ENCODE measurements around the gene OR4D2. TPM values are rescaled to one million over a fixed set of nuclear protein-coding genes. Genes with fewer than 3 reads are reported as not detected.
A peak's percentile ranks its signal among the peaks of the same experiment; 100 is the strongest.

Gene OR4D2
- total RNA-seq, 1 donor from 2014 or later, result not detected

GRCh38 chr17:58187675-58188074 is 20.9 kb downstream of the OR4D2 start:
- no peak overlapping the region for H3K27ac Mint-ChIP-seq (ENCODE audit: unreplicated experiment)
- Histone ChIP-seq H4K20me1 (ENCODE audit: insufficient read depth, low read length) (no peaks in the 10 kb centered on the region), H3K36me3 (ENCODE audit: insufficient read depth, low read length) (no peaks in the 10 kb centered on the region), H3K4me2 (ENCODE audit: low read length) (no peak overlapping the region), H3K4me3 (ENCODE audit: insufficient read depth, low read depth, low read length) (no peak overlapping the region), H3K9ac (ENCODE audit: low read length) (no peak overlapping the region), H3K4me1 (ENCODE audit: insufficient read depth, low read length) (peaks cover 16% of the 10 kb centered on the region), H3K9me3 (ENCODE audit: insufficient read depth, low read depth, low read length) (no peaks in the 10 kb centered on the region), H3K79me2 (ENCODE audit: insufficient read depth, low read length) (no peaks in the 10 kb centered on the region), H3K27me3 (ENCODE audit: insufficient read depth, low read length) (peaks cover 5% of the 10 kb centered on the region), H3K27ac (ENCODE audit: low read depth, low read length) (no peak overlapping the region), H2AFZ (ENCODE audit: low read depth, low read length) (no peak overlapping the region)
- TF ChIP-seq EZH2 (IDR thresholded peaks at IDR 0.05; ENCODE audit: insufficient read depth, low read length), result no peak
- TF ChIP-seq, protein P1, sequence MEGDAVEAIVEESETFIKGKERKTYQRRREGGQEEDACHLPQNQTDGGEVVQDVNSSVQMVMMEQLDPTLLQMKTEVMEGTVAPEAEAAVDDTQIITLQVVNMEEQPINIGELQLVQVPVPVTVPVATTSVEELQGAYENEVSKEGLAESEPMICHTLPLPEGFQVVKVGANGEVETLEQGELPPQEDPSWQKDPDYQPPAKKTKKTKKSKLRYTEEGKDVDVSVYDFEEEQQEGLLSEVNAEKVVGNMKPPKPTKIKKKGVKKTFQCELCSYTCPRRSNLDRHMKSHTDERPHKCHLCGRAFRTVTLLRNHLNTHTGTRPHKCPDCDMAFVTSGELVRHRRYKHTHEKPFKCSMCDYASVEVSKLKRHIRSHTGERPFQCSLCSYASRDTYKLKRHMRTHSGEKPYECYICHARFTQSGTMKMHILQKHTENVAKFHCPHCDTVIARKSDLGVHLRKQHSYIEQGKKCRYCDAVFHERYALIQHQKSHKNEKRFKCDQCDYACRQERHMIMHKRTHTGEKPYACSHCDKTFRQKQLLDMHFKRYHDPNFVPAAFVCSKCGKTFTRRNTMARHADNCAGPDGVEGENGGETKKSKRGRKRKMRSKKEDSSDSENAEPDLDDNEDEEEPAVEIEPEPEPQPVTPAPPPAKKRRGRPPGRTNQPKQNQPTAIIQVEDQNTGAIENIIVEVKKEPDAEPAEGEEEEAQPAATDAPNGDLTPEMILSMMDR (IDR thresholded peaks at IDR 0.05; ENCODE audit: insufficient read depth, low read depth, low read length), result no peak
- no peaks in the 10 kb centered on the region for H3K9me3 Mint-ChIP-seq (ENCODE audit: unreplicated experiment)
- peaks cover 39% of the 10 kb centered on the region for H3K27me3 Mint-ChIP-seq (ENCODE audit: low read depth, unreplicated experiment)
- H3K36me3 Mint-ChIP-seq (ENCODE audit: low read depth, unreplicated experiment), result no peaks in the 10 kb centered on the region
- H3K4me1 Mint-ChIP-seq (ENCODE audit: low read depth, unreplicated experiment), result no peaks in the 10 kb centered on the region
- no peak overlapping the region for H3K4me3 Mint-ChIP-seq (ENCODE audit: unreplicated experiment)
- FAIRE-seq (no peak), DNase-seq (ENCODE audit: low read depth) (no peak)

GRCh38 chr17:58189436-58190146 is 22.8 kb downstream of the OR4D2 start:
- H3K79me2 ChIP-seq (ENCODE audit: insufficient read depth, low read length), result no peaks in the 10 kb centered on the region
- Mint-ChIP-seq H3K9me3 (ENCODE audit: unreplicated experiment) (no peaks in the 10 kb centered on the region), H3K4me1 (ENCODE audit: low read depth, unreplicated experiment) (no peaks in the 10 kb centered on the region), H3K27me3 (ENCODE audit: low read depth, unreplicated experiment) (peaks cover 48% of the 10 kb centered on the region), H3K4me3 (ENCODE audit: unreplicated experiment) (no peak overlapping the region), H3K36me3 (ENCODE audit: low read depth, unreplicated experiment) (no peaks in the 10 kb centered on the region), H3K27ac (ENCODE audit: unreplicated experiment) (peak overlapping the region; percentile 47)
- H3K4me1 ChIP-seq (ENCODE audit: insufficient read depth, low read length), result peaks cover 11% of the 10 kb centered on the region
- peaks cover 5% of the 10 kb centered on the region for H3K27me3 ChIP-seq (ENCODE audit: insufficient read depth, low read length)
- H4K20me1 ChIP-seq (ENCODE audit: insufficient read depth, low read length), result no peaks in the 10 kb centered on the region
- peak overlapping the region; percentile 18 for H3K4me2 ChIP-seq (ENCODE audit: low read length)
- DNase-seq (ENCODE audit: low read depth) (peak; percentile 84), FAIRE-seq (peak; percentile 9)
- H3K4me3 ChIP-seq (ENCODE audit: insufficient read depth, low read depth, low read length), result no peak overlapping the region
- H3K36me3 ChIP-seq (ENCODE audit: insufficient read depth, low read length), result no peaks in the 10 kb centered on the region
- H3K9ac ChIP-seq (ENCODE audit: low read length), result no peak overlapping the region
- H3K27ac ChIP-seq (ENCODE audit: low read depth, low read length), result no peak overlapping the region
- H3K9me3 ChIP-seq (ENCODE audit: insufficient read depth, low read depth, low read length), result no peaks in the 10 kb centered on the region
- TF ChIP-seq, protein P1 (IDR thresholded peaks at IDR 0.05; ENCODE audit: insufficient read depth, low read depth, low read length), result no peak
- H2AFZ ChIP-seq (ENCODE audit: low read depth, low read length), result no peak overlapping the region

GRCh38 chr17:58191241-58191896 is 24.6 kb downstream of the OR4D2 start:
- Histone ChIP-seq H3K27ac (ENCODE audit: low read depth, low read length) (no peak overlapping the region), H3K79me2 (ENCODE audit: insufficient read depth, low read length) (no peaks in the 10 kb centered on the region), H3K4me3 (ENCODE audit: insufficient read depth, low read depth, low read length) (no peak overlapping the region), H2AFZ (ENCODE audit: low read depth, low read length) (no peak overlapping the region), H3K9ac (ENCODE audit: low read length) (no peak overlapping the region), H3K4me2 (ENCODE audit: low read length) (no peak overlapping the region), H3K36me3 (ENCODE audit: insufficient read depth, low read length) (no peaks in the 10 kb centered on the region), H3K27me3 (ENCODE audit: insufficient read depth, low read length) (peaks cover 8% of the 10 kb centered on the region), H3K4me1 (ENCODE audit: insufficient read depth, low read length) (peaks cover 10% of the 10 kb centered on the region), H3K9me3 (ENCODE audit: insufficient read depth, low read depth, low read length) (no peaks in the 10 kb centered on the region), H4K20me1 (ENCODE audit: insufficient read depth, low read length) (no peaks in the 10 kb centered on the region)
- FAIRE-seq (no peak), DNase-seq (ENCODE audit: low read depth) (no peak)
- Mint-ChIP-seq H3K27ac (ENCODE audit: unreplicated experiment) (no peak overlapping the region), H3K36me3 (ENCODE audit: low read depth, unreplicated experiment) (no peaks in the 10 kb centered on the region), H3K4me3 (ENCODE audit: unreplicated experiment) (no peak overlapping the region), H3K4me1 (ENCODE audit: low read depth, unreplicated experiment) (no peaks in the 10 kb centered on the region), H3K27me3 (ENCODE audit: low read depth, unreplicated experiment) (peaks cover 48% of the 10 kb centered on the region), H3K9me3 (ENCODE audit: unreplicated experiment) (peaks cover 1% of the 10 kb centered on the region)
- TF ChIP-seq, protein P1 (IDR thresholded peaks at IDR 0.05; ENCODE audit: insufficient read depth, low read depth, low read length), result no peak
- no peak for TF ChIP-seq EZH2 (IDR thresholded peaks at IDR 0.05; ENCODE audit: insufficient read depth, low read length)

Measured in astrocyte (in vitro differentiated cells and primary cell).